Liver (tissue), 9 donors: ENCODE data around the gene KCNIP1. TPM values are rescaled to one million over a fixed set of nuclear protein-coding genes. Genes with fewer than 3 reads are reported as not detected.

Experiments
- DNase-seq: peaks from one replicate; pipeline ENCODE4 v3.0.0-alpha.2; 2017; ENCODE audit warnings: low spot score
- H3K27ac ChIP-seq, 2 donors: one replicate each; pipeline ENCODE4 v1.7.0; 2013; ENCODE audit warnings: inconsistent platforms in 2 of 2, low read length in 2 of 2, control low read depth in 1 of 2, low read depth in 1 of 2, mild to moderate bottlenecking in 1 of 2
- H3K27me3 ChIP-seq, 4 donors: one replicate each; pipeline versions ENCODE4 v1.6.1 to v1.7.0; 2013; ENCODE audit warnings: low read length in 3 of 4, inconsistent platforms in 1 of 4, mild to moderate bottlenecking in 1 of 4, moderate library complexity in 1 of 4; ENCODE audit not compliant: control insufficient read depth in 4 of 4, insufficient read depth in 4 of 4
- H3K36me3 ChIP-seq, 4 donors: one replicate each; pipeline versions ENCODE4 v1.6.1 to v1.7.0; 2013; ENCODE audit warnings: low read length in 3 of 4, mild to moderate bottlenecking in 3 of 4, low read depth in 1 of 4, moderate library complexity in 1 of 4; ENCODE audit not compliant: control insufficient read depth in 4 of 4, insufficient read depth in 3 of 4
- H3K4me1 ChIP-seq, 4 donors: one replicate each; pipeline versions ENCODE4 v1.6.1 to v1.7.0; 2013; ENCODE audit warnings: low read length in 3 of 4, mild to moderate bottlenecking in 3 of 4, moderate library complexity in 1 of 4; ENCODE audit not compliant: control insufficient read depth in 4 of 4, insufficient read depth in 4 of 4
- H3K4me3 ChIP-seq, 3 donors: one replicate each; pipeline versions ENCODE4 v1.6.1 to v1.7.0; 2013; ENCODE audit warnings: low read length in 3 of 3, control low read depth in 1 of 3, low read depth in 1 of 3, mild to moderate bottlenecking in 1 of 3
- H3K9ac ChIP-seq, 2 donors: one replicate each; pipeline ENCODE4 v1.7.0; 2013; ENCODE audit warnings: low read length in 2 of 2, mild to moderate bottlenecking in 2 of 2, moderate library complexity in 2 of 2, control low read depth in 1 of 2, low read depth in 1 of 2
- H3K9me3 ChIP-seq, 4 donors: one replicate each; pipeline versions ENCODE4 v1.6.1 to v1.7.0; 2013; ENCODE audit warnings: low read length in 3 of 4; ENCODE audit not compliant: control insufficient read depth in 4 of 4
- EGR1 ChIP-seq, 2 donors: IDR thresholded peaks; 2 replicates each; pipeline ENCODE4 v1.6.1; 2016 to 2018; ENCODE audit warnings: antibody characterized with exemption in 2 of 2, low read depth in 2 of 2
- FOXA1 ChIP-seq: IDR thresholded peaks from 2 replicates; pipeline ENCODE4 v1.6.1; 2016; ENCODE audit warnings: antibody characterized with exemption
- GABPA ChIP-seq, 2 donors: IDR thresholded peaks in 1 of 2; conservative IDR thresholded peaks in 1 of 2; 2 replicates each; pipeline ENCODE4 v1.6.1; 2016; ENCODE audit warnings: antibody characterized with exemption in 2 of 2, mild to moderate bottlenecking in 1 of 2, moderate library complexity in 1 of 2
- HNF4A ChIP-seq, 2 donors: conservative IDR thresholded peaks; 2 replicates each; pipeline ENCODE4 v1.6.1; 2016; ENCODE audit warnings: antibody characterized with exemption in 2 of 2, mild to moderate bottlenecking in 2 of 2
- JUND ChIP-seq, 2 donors: IDR thresholded peaks; 2 replicates each; pipeline ENCODE4 v1.6.1; 2016; ENCODE audit warnings: antibody characterized with exemption in 2 of 2
- NR2F2 ChIP-seq: IDR thresholded peaks from 2 replicates; pipeline ENCODE4 v1.6.1; 2016; ENCODE audit warnings: antibody characterized with exemption
- RXRA ChIP-seq, 2 donors: IDR thresholded peaks; 2 replicates each; pipeline ENCODE4 v1.6.1; 2017 to 2018; ENCODE audit warnings: antibody characterized with exemption in 2 of 2, mild to moderate bottlenecking in 1 of 2
- SP1 ChIP-seq: IDR thresholded peaks from 2 replicates; pipeline ENCODE4 v1.6.1; 2018; ENCODE audit warnings: antibody characterized with exemption, mild to moderate bottlenecking
- TAF1 ChIP-seq: conservative IDR thresholded peaks from 2 replicates; pipeline ENCODE4 v1.6.1; 2016; ENCODE audit warnings: antibody characterized with exemption, mild to moderate bottlenecking
- WGBS: extraction: QIAGEN DNeasy Blood & Tissue Kit; methylation state at CpG from one replicate; pipeline ENCODE4 v1.1.7; 2013; 5-methylcytosine and 5-hydroxymethylcytosine counted together
- polyA plus RNA-seq, 2 donors: library from polyadenylated mRNA; stranded (reverse) in 1 of 2; unstranded in 1 of 2; fragments of 200-250 nt in 1 of 2; fragments of >200 nt in 1 of 2; fragmentation: Nextera tagmentation in 1 of 2; extraction: Ambion mirVana in 1 of 2; gene quantifications; one replicate each; pipeline versions ENCODE4 v1.2.1 to v1.2.3, GENCODE V29; 2013 to 2015
- total RNA-seq, 2 donors: library from RNA; depleted of rRNA; stranded (reverse); fragments of >200 nt; gene quantifications; one replicate each; pipeline ENCODE4 v1.2.3, GENCODE V29; 2014
- TF ChIP-seq, protein P1 (sequence below): IDR thresholded peaks from 2 replicates; pipeline ENCODE4 v1.6.1; 2016; ENCODE audit warnings: antibody characterized with exemption, mild to moderate bottlenecking
- TF ChIP-seq, protein P2 (sequence below): fragments of 150-350 bp; IDR thresholded peaks from 2 replicates; pipeline ENCODE4 v1.5.1; 2017; ENCODE audit warnings: improper control_type of control experiment, low read depth, low read length; ENCODE audit not compliant: missing input control
- TF ChIP-seq, protein P3 (sequence below): IDR thresholded peaks from 2 replicates; pipeline ENCODE4 v1.6.1; 2016; ENCODE audit warnings: antibody characterized with exemption
- TF ChIP-seq, protein P4 (sequence below): IDR thresholded peaks from 2 replicates; pipeline ENCODE4 v1.6.1; 2016; ENCODE audit warnings: antibody characterized with exemption
- TF ChIP-seq, protein P5 (sequence below): IDR thresholded peaks from 2 replicates; pipeline ENCODE4 v1.6.1; 2016; ENCODE audit warnings: antibody characterized with exemption
- donor health status: healthy.
- donor health status: healthy.
- donor health status: healthy.
- donor health status: healthy.
- donor health status: healthy.

KCNIP1 gene
- total and polyA plus RNA-seq, 4 donors: 0.08 to 0.23 TPM; not detected in 2

DNA sequence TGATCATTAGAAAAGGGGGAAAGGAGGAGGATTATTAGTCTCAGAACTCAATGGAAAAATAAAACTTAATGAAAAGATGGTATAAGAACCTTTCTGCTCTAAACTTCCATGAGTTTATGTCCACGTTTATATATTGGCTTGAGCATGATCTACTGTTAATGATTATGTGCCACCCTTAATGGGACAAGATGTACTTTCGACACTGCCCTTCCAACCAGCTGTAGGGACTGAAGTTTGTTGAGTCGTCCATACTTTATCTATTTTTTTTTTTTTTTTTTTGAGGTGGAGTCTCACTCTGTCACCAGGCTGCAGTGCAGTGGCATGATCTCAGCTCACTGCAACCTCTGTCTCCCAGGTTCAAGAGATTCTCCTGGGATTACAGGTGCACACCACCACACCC is 254.7 kb downstream of the KCNIP1 start:
- TF ChIP-seq EGR1 (IDR thresholded peaks at IDR 0.05; ENCODE audit: low read depth in 2 of 2) (no peak), SP1 (no peak), FOXA1 (no peak), TAF1 (no peak)
- TF ChIP-seq, protein P1, sequence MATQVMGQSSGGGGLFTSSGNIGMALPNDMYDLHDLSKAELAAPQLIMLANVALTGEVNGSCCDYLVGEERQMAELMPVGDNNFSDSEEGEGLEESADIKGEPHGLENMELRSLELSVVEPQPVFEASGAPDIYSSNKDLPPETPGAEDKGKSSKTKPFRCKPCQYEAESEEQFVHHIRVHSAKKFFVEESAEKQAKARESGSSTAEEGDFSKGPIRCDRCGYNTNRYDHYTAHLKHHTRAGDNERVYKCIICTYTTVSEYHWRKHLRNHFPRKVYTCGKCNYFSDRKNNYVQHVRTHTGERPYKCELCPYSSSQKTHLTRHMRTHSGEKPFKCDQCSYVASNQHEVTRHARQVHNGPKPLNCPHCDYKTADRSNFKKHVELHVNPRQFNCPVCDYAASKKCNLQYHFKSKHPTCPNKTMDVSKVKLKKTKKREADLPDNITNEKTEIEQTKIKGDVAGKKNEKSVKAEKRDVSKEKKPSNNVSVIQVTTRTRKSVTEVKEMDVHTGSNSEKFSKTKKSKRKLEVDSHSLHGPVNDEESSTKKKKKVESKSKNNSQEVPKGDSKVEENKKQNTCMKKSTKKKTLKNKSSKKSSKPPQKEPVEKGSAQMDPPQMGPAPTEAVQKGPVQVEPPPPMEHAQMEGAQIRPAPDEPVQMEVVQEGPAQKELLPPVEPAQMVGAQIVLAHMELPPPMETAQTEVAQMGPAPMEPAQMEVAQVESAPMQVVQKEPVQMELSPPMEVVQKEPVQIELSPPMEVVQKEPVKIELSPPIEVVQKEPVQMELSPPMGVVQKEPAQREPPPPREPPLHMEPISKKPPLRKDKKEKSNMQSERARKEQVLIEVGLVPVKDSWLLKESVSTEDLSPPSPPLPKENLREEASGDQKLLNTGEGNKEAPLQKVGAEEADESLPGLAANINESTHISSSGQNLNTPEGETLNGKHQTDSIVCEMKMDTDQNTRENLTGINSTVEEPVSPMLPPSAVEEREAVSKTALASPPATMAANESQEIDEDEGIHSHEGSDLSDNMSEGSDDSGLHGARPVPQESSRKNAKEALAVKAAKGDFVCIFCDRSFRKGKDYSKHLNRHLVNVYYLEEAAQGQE: no peak
- TF ChIP-seq, protein P2, sequence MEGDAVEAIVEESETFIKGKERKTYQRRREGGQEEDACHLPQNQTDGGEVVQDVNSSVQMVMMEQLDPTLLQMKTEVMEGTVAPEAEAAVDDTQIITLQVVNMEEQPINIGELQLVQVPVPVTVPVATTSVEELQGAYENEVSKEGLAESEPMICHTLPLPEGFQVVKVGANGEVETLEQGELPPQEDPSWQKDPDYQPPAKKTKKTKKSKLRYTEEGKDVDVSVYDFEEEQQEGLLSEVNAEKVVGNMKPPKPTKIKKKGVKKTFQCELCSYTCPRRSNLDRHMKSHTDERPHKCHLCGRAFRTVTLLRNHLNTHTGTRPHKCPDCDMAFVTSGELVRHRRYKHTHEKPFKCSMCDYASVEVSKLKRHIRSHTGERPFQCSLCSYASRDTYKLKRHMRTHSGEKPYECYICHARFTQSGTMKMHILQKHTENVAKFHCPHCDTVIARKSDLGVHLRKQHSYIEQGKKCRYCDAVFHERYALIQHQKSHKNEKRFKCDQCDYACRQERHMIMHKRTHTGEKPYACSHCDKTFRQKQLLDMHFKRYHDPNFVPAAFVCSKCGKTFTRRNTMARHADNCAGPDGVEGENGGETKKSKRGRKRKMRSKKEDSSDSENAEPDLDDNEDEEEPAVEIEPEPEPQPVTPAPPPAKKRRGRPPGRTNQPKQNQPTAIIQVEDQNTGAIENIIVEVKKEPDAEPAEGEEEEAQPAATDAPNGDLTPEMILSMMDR: no peak
- TF ChIP-seq, protein P3, sequence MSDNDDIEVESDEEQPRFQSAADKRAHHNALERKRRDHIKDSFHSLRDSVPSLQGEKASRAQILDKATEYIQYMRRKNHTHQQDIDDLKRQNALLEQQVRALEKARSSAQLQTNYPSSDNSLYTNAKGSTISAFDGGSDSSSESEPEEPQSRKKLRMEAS: no peak
- Histone ChIP-seq H3K4me3 (no peak overlapping the region), H3K4me1 (no peaks in the 10 kb centered on the region), H3K9ac (no peak overlapping the region), H3K9me3 (no peaks in the 10 kb centered on the region), H3K27ac (no peak overlapping the region), H3K27me3 (no peaks in the 10 kb centered on the region), H3K36me3 (no peaks in the 10 kb centered on the region)
- no peak for DNase-seq
- 72% methylated on average over 3 of the region's 3 CpGs for WGBS

DNA sequence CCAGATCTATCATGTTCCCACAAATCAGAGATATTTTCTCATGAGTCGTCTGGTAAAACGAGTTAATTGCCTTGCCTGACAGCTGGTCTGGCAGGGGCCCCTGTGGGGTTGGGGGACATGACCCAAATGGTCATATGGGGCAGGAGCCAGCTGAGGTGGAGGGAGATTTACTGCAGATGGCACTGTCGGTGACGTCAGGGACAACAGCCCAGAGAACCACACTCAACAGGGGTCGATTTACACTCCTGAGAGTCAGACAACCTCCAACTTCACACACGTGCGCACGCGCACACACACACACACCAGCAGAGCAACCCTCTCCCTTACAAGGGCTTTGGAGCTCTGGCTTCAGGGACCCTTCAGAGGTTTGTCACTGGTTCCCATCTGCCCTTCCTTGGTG is 256.3 kb downstream of the KCNIP1 start:
- no peak overlapping the region for H3K4me3 ChIP-seq
- WGBS: 83% methylated on average over 9 of the region's 9 CpGs
- no peak overlapping the region for H3K9ac ChIP-seq
- H3K36me3 ChIP-seq: no peaks in the 10 kb centered on the region
- DNase-seq: no peak
- no peak for TF ChIP-seq NR2F2
- TF ChIP-seq FOXA1: no peak
- TF ChIP-seq, protein P4, sequence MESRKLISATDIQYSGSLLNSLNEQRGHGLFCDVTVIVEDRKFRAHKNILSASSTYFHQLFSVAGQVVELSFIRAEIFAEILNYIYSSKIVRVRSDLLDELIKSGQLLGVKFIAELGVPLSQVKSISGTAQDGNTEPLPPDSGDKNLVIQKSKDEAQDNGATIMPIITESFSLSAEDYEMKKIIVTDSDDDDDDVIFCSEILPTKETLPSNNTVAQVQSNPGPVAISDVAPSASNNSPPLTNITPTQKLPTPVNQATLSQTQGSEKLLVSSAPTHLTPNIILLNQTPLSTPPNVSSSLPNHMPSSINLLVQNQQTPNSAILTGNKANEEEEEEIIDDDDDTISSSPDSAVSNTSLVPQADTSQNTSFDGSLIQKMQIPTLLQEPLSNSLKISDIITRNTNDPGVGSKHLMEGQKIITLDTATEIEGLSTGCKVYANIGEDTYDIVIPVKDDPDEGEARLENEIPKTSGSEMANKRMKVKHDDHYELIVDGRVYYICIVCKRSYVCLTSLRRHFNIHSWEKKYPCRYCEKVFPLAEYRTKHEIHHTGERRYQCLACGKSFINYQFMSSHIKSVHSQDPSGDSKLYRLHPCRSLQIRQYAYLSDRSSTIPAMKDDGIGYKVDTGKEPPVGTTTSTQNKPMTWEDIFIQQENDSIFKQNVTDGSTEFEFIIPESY: no peak
- TF ChIP-seq, protein P2: no peak
- TF ChIP-seq, protein P5, sequence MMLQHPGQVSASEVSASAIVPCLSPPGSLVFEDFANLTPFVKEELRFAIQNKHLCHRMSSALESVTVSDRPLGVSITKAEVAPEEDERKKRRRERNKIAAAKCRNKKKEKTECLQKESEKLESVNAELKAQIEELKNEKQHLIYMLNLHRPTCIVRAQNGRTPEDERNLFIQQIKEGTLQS: no peak
- TF ChIP-seq JUND (IDR thresholded peaks at IDR 0.05): no peak
- TF ChIP-seq GABPA (IDR thresholded peaks at IDR 0.05 in 1 of 2, conservative IDR thresholded peaks at IDR 0.05 in 1 of 2): no peak
- no peak for TF ChIP-seq EGR1 (IDR thresholded peaks at IDR 0.05; ENCODE audit: low read depth in 2 of 2)
- no peak for TF ChIP-seq RXRA (IDR thresholded peaks at IDR 0.05)
- no peak for TF ChIP-seq HNF4A (conservative IDR thresholded peaks at IDR 0.05)
- no peak overlapping the region for H3K27ac ChIP-seq
- H3K4me1 ChIP-seq: no peaks in the 10 kb centered on the region
- H3K9me3 ChIP-seq: no peaks in the 10 kb centered on the region
- H3K27me3 ChIP-seq: no peaks in the 10 kb centered on the region
